Measurements from ENCODE around the gene ENTHD1.

The ENTHD1 gene

GRCh38 chr22:39868741-39869140 is 24.8 kb downstream of the ENTHD1 start:
- Histone ChIP-seq H3F3A (ENCODE audit: insufficient read depth, low read length) (no peaks in the 10 kb centered on the region), H2AFZ (ENCODE audit: low read length) (no peak overlapping the region), H3K27me3 (ENCODE audit: insufficient read depth, low read length) (no peaks in the 10 kb centered on the region; the same call in 1 of the 2 replicates), H3K9me2 (ENCODE audit: low read depth, low read length) (no peaks in the 10 kb centered on the region), H4K20me1 (ENCODE audit: insufficient read depth, low read length) (no peaks in the 10 kb centered on the region), H3K4me1 (ENCODE audit: insufficient read depth, low read length, severe bottlenecking) (no peaks in the 10 kb centered on the region), H3K9me3 (ENCODE audit: low read length) (no peaks in the 10 kb centered on the region), H3K9ac (ENCODE audit: low read length) (no peak overlapping the region), H3K27ac (ENCODE audit: low read depth, low read length, poor library complexity, severe bottlenecking) (no peak overlapping the region), H3K79me2 (ENCODE audit: insufficient read depth, low read length) (no peaks in the 10 kb centered on the region), H3K36me3 (ENCODE audit: insufficient read depth, low read length) (no peaks in the 10 kb centered on the region), H3K4me3 (ENCODE audit: low read depth, low read length, poor library complexity, severe bottlenecking) (no peak overlapping the region), H3K4me2 (ENCODE audit: low read length) (no peak overlapping the region)
- TF ChIP-seq, protein P1, sequence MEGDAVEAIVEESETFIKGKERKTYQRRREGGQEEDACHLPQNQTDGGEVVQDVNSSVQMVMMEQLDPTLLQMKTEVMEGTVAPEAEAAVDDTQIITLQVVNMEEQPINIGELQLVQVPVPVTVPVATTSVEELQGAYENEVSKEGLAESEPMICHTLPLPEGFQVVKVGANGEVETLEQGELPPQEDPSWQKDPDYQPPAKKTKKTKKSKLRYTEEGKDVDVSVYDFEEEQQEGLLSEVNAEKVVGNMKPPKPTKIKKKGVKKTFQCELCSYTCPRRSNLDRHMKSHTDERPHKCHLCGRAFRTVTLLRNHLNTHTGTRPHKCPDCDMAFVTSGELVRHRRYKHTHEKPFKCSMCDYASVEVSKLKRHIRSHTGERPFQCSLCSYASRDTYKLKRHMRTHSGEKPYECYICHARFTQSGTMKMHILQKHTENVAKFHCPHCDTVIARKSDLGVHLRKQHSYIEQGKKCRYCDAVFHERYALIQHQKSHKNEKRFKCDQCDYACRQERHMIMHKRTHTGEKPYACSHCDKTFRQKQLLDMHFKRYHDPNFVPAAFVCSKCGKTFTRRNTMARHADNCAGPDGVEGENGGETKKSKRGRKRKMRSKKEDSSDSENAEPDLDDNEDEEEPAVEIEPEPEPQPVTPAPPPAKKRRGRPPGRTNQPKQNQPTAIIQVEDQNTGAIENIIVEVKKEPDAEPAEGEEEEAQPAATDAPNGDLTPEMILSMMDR (IDR thresholded peaks at IDR 0.05; ENCODE audit: low read length) = no peak
- no peak for TF ChIP-seq EZH2 (IDR thresholded peaks at IDR 0.05; ENCODE audit: borderline replicate concordance, low read length)

DNA sequence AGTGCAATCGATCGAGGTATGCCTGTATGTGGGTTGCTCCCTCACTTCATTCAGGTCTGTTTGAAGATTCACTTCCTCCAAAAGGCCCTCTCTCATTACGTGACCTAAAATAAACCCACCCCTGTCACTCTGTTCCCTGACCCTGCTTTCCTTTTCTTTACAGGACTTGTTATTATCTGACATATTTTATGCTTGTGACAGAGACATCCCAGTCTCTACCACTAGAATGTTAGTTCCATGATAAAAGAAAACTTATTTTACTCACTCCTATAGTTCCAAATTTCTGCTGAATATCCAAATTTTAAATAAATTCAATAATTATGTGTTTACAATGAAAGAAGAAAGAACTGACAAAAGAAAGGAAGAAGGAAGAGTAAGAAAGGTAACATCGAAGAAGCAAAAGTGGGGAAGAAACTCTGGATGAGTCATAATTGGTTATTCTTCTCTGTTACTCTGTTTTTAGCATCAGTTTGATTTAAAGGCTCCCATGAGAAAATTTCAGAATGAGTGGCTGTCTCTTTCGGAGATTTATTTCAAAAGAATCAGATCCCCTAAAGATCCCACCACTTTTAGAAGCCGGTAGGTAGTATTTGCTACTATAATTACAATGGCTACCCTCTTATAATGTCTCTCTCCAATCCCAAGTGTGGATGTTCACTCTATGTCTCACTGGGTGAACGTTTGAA is 33.5 kb downstream of the ENTHD1 start:
- Histone ChIP-seq H3K9me3 (ENCODE audit: low read length) (no peaks in the 10 kb centered on the region), H3K79me2 (ENCODE audit: insufficient read depth, low read length) (no peaks in the 10 kb centered on the region), H3K27me3 (ENCODE audit: insufficient read depth, low read length) (peaks cover 8% of the 10 kb centered on the region), H3K9me2 (ENCODE audit: low read depth, low read length) (no peaks in the 10 kb centered on the region), H3K4me3 (ENCODE audit: low read depth, low read length, poor library complexity, severe bottlenecking) (no peak overlapping the region), H3K4me2 (ENCODE audit: low read length) (no peak overlapping the region), H4K20me1 (ENCODE audit: insufficient read depth, low read length) (no peaks in the 10 kb centered on the region), H3K4me1 (ENCODE audit: insufficient read depth, low read length, severe bottlenecking) (no peaks in the 10 kb centered on the region), H3F3A (ENCODE audit: insufficient read depth, low read length) (no peaks in the 10 kb centered on the region), H3K9ac (ENCODE audit: low read length) (no peak overlapping the region), H3K27ac (ENCODE audit: low read depth, low read length, poor library complexity, severe bottlenecking) (no peak overlapping the region), H2AFZ (ENCODE audit: low read length) (no peak overlapping the region), H3K36me3 (ENCODE audit: insufficient read depth, low read length) (no peaks in the 10 kb centered on the region; the same call in 1 of the 2 replicates)
- TF ChIP-seq, protein P1 (IDR thresholded peaks at IDR 0.05; ENCODE audit: low read length) = no peak
- no peak for TF ChIP-seq EZH2 (IDR thresholded peaks at IDR 0.05; ENCODE audit: borderline replicate concordance, low read length)

DNA sequence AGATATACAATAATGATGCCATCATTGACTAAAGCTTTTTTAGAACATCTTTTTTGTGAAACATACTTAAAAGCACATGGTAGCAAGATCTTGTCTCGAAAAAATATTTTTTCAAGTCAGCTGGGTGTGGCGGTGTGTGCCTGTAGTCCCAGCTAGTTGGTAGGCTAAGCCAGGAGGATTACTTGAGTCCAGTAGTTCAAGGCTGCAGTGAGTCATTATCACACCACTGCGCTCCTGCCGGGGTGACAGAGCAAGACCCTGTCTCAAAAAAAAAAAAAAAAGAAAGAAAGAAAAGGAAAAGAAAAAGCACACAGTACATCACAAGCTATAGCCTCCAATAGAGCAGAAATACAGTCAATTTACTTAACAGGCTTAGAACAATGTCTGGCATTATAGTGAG is 37.0 kb downstream of the ENTHD1 start:
- Histone ChIP-seq H2AFZ (ENCODE audit: low read length) (no peak overlapping the region), H3K9ac (ENCODE audit: low read length) (no peak overlapping the region), H3K27me3 (ENCODE audit: insufficient read depth, low read length) (peaks cover 8% of the 10 kb centered on the region), H4K20me1 (ENCODE audit: insufficient read depth, low read length) (no peaks in the 10 kb centered on the region), H3K9me2 (ENCODE audit: low read depth, low read length) (no peaks in the 10 kb centered on the region), H3K4me1 (ENCODE audit: insufficient read depth, low read length, severe bottlenecking) (no peaks in the 10 kb centered on the region), H3K79me2 (ENCODE audit: insufficient read depth, low read length) (no peaks in the 10 kb centered on the region), H3K27ac (ENCODE audit: low read depth, low read length, poor library complexity, severe bottlenecking) (no peak overlapping the region), H3K36me3 (ENCODE audit: insufficient read depth, low read length) (no peaks in the 10 kb centered on the region; the same call in 1 of the 2 replicates), H3K9me3 (ENCODE audit: low read length) (no peaks in the 10 kb centered on the region), H3K4me3 (ENCODE audit: low read depth, low read length, poor library complexity, severe bottlenecking) (no peak overlapping the region), H3F3A (ENCODE audit: insufficient read depth, low read length) (no peaks in the 10 kb centered on the region), H3K4me2 (ENCODE audit: low read length) (no peak overlapping the region)
- TF ChIP-seq, protein P1 (IDR thresholded peaks at IDR 0.05; ENCODE audit: low read length) = no peak
- TF ChIP-seq EZH2 (IDR thresholded peaks at IDR 0.05; ENCODE audit: borderline replicate concordance, low read length) = no peak
